ENCODE measurements around the gene CDC42BPG. TPM values are rescaled to one million over a fixed set of nuclear protein-coding genes. Genes with fewer than 3 reads are reported as not detected.
"Not testable (repeated sequence)": the region's sequence is repeated elsewhere in the genome, so short reads cannot be mapped to it uniquely, and the experiment has no call there.

CDC42BPG gene
- total and polyA plus RNA-seq, 8 donors = 9.7 to 23.8 (median 13.2) TPM

GRCh38 chr11:64848826-64849597, 4.6 kb upstream of the CDC42BPG start:
- H3K36me3 ChIP-seq = peaks cover 0 to 4% (median 0%) of the 10 kb centered on the region in 3 donors
- no peaks in the 10 kb centered on the region for H3K9me3 ChIP-seq
- FAIRE-seq = no peak
- no peak for TF ChIP-seq CTCF (IDR thresholded peaks at IDR 0.05)
- H3K4me3 ChIP-seq = no peak overlapping the region
- H3K27ac ChIP-seq = peak overlapping the region; percentile 48 to 57 (median 50)
- intact Hi-C loops (cut with DNase I) = loop anchor here in 1 of 3 donors (5.0 kb wide), 1 partner anchor 48 kb away; no protein-coding TSS in a partner anchor
- H3K27me3 ChIP-seq = no peaks in the 10 kb centered on the region
- ATAC-seq = peak; percentile 13 to 72 (median 46)
- WGBS, 2 donors = 66 to 72% methylated on average over 16 of the region's 16 CpGs
- peaks cover 5 to 17% (median 10%) of the 10 kb centered on the region in 3 donors for H3K4me1 ChIP-seq
- peak; percentile 78 to 87 (median 82) for DNase-seq

DNA sequence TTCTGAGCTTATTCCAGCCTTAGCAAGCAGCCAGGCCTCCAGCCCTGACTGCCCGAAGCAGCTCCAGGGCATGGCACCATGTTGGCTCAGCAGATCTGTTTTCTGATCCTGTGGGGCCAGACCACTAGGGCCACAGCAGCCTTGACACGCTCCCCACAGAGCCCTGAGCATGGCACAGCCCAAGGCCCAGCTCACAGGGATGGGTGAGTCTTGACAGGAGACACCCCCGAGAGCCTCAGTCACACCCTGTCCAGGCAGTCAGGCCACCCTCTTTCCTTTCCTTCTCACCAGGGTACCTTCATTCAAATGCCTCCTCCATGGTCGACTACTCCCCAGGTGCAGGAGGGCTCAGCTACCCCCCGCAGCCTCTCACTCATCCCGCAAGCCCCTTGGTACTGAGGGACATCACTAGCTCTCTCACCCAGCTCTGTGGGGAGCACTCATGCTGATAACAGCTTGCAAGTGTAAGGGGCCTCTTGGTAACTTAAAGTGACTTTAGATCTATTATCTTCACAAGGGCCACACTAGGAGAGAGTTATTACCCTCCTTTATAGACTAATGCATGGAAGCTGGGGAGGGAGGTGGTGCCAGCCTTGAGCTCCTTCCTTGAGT, 3.9 kb upstream of the CDC42BPG start:
- WGBS, 2 donors = 73 to 83% methylated on average over 6 of the region's 6 CpGs
- Histone ChIP-seq H3K27me3 (no peaks in the 10 kb centered on the region), H3K9me3 (no peaks in the 10 kb centered on the region), H3K36me3 (no peaks in the 10 kb centered on the region), H3K27ac (peak overlapping the region; percentile 48 to 57 (median 50)), H3K4me1 (peaks cover 5 to 14% (median 10%) of the 10 kb centered on the region in 3 donors), H3K4me3 (no peak overlapping the region)
- FAIRE-seq = no peak
- TF ChIP-seq CTCF (IDR thresholded peaks at IDR 0.05) = no peak
- intact Hi-C loops (cut with DNase I) = loop anchor here in 1 of 3 donors (5.0 kb wide), 1 partner anchor 49 kb away; no protein-coding TSS in a partner anchor
- ATAC-seq = no peak
- DNase-seq = peak in 1 of 6 donors; percentile 50

DNA sequence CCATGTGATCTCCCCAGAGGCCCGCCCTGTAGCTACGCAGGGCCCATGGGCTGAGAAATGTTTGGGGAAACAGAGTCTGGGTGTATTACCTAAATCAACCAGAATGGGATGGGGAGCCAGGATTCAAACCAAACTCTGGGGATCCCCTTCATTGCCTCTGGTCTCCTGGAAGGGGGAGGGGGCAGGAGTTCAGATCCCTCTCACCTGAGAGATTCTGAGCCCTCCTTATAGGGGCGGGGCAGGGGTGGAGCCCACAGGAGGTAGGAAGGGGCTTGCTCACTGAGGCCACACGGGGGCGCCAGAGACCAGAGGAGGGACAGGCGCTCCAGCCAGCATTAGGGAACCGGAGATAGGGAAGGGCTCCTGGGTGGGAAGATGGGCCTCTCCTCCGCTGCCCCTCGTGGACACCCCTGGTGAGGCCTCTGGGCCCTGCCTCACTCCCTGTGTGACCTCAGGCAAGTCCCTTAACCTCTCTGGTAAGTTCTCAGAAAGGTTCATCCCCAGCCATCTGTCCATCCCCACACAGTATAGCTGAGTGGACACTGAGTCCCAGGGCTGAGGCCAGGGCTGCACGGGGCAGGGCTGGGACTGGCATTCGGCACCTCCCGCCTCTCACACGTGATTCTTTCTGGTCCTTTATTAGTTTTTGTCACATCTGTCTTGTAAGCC, 2.7 kb upstream of the CDC42BPG start:
- peak; percentile 95 to 99 (median 98) for TF ChIP-seq CTCF (IDR thresholded peaks at IDR 0.05)
- Histone ChIP-seq H3K36me3 (no peaks in the 10 kb centered on the region), H3K9me3 (no peaks in the 10 kb centered on the region), H3K4me1 (peaks cover 12 to 17% (median 14%) of the 10 kb centered on the region in 3 donors), H3K27ac (no peak overlapping the region), H3K4me3 (no peak overlapping the region), H3K27me3 (no peaks in the 10 kb centered on the region)
- ATAC-seq (peak; percentile 39 to 73 (median 64)), DNase-seq (peak; percentile 89 to 100 (median 95)), FAIRE-seq (no peak)
- intact Hi-C loops (cut with DNase I) = loop anchor here in 1 of 3 donors (5.0 kb wide), 1 partner anchor 50 kb away; no protein-coding TSS in a partner anchor
- WGBS, 2 donors = 15 to 19% methylated on average over 11 to 13 of the region's 13 CpGs

GRCh38 chr11:64845776-64846129, 1.3 kb upstream of the CDC42BPG start:
- H3K27ac ChIP-seq = not testable (repeated sequence)

More at GRCh38 chr11:64845776-64846129, 1.3 kb upstream of the CDC42BPG start:
- peaks cover 14 to 19% (median 16%) of the 10 kb centered on the region in 3 donors for H3K4me1 ChIP-seq
- H3K36me3 ChIP-seq, H3K27me3 ChIP-seq, H3K4me3 ChIP-seq, H3K9me3 ChIP-seq, FAIRE-seq, ATAC-seq: not testable (repeated sequence)
- peak in 1 of 6 donors; percentile 13 for DNase-seq
- intact Hi-C loops (cut with DNase I) = loop anchor here in 1 of 3 donors (5.0 kb wide), 1 partner anchor 52 kb away; no protein-coding TSS in a partner anchor
- WGBS, 2 donors = 83 to 90% methylated on average over 8 of the region's 8 CpGs
